ENCODE measurements around the gene COL27A1.
"Not testable (repeated sequence)": the region's sequence is repeated elsewhere in the genome, so short reads cannot be mapped to it uniquely, and the experiment has no call there.

Gene COL27A1

DNA sequence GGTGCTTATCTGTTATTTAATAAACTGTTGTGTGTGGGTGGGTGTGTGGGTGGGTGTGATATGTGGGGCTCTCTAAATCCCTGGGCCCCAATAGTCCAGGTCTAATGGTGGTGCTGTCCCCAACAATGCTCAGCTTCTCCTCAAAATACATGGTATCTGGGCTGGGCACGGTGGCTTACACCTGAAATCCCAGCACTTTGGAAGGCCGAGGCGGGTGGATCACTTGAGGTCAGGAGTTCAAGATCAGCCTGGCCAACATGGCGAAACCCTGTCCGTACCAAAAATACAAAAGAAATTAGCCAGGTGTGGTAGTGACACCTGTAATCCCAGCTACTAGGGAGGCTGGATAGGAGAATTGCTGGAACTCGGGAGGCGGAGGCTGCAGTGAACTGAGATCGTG, 163.1 kb downstream of the COL27A1 start:
- TF ChIP-seq, protein P1, sequence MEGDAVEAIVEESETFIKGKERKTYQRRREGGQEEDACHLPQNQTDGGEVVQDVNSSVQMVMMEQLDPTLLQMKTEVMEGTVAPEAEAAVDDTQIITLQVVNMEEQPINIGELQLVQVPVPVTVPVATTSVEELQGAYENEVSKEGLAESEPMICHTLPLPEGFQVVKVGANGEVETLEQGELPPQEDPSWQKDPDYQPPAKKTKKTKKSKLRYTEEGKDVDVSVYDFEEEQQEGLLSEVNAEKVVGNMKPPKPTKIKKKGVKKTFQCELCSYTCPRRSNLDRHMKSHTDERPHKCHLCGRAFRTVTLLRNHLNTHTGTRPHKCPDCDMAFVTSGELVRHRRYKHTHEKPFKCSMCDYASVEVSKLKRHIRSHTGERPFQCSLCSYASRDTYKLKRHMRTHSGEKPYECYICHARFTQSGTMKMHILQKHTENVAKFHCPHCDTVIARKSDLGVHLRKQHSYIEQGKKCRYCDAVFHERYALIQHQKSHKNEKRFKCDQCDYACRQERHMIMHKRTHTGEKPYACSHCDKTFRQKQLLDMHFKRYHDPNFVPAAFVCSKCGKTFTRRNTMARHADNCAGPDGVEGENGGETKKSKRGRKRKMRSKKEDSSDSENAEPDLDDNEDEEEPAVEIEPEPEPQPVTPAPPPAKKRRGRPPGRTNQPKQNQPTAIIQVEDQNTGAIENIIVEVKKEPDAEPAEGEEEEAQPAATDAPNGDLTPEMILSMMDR (IDR thresholded peaks at IDR 0.05; ENCODE audit: borderline replicate concordance, control extremely low read depth, extremely low read depth, insufficient read depth, missing control alignments) = no peak
- in situ Hi-C loops (cut with MboI; ENCODE audit: low sequenced_read_pairs, unreplicated experiment) = no loop called here
- no peak for DNase-seq (ENCODE audit: low spot score)

GRCh38 chr9:114319147-114319546, 163.8 kb downstream of the COL27A1 start:
- in situ Hi-C loops (cut with MboI; ENCODE audit: low sequenced_read_pairs, unreplicated experiment) = no loop called here
- TF ChIP-seq, protein P1 (IDR thresholded peaks at IDR 0.05; ENCODE audit: borderline replicate concordance, control extremely low read depth, extremely low read depth, insufficient read depth, missing control alignments) = no peak
- no peak for DNase-seq (ENCODE audit: low spot score)

- DNase-seq (ENCODE audit: low spot score); in situ Hi-C loops (cut with MboI; ENCODE audit: low sequenced_read_pairs, unreplicated experiment): not testable (repeated sequence)
These were observed 165.4 kb downstream of the COL27A1 start for GRCh38 chr9:114320710-114321109.

GRCh38 chr9:114321759-114322158, 166.4 kb downstream of the COL27A1 start:
- TF ChIP-seq, protein P1 (IDR thresholded peaks at IDR 0.05; ENCODE audit: borderline replicate concordance, control extremely low read depth, extremely low read depth, insufficient read depth, missing control alignments) = no peak
- in situ Hi-C loops (cut with MboI; ENCODE audit: low sequenced_read_pairs, unreplicated experiment) = no loop called here
- no peak for DNase-seq (ENCODE audit: low spot score)

DNA sequence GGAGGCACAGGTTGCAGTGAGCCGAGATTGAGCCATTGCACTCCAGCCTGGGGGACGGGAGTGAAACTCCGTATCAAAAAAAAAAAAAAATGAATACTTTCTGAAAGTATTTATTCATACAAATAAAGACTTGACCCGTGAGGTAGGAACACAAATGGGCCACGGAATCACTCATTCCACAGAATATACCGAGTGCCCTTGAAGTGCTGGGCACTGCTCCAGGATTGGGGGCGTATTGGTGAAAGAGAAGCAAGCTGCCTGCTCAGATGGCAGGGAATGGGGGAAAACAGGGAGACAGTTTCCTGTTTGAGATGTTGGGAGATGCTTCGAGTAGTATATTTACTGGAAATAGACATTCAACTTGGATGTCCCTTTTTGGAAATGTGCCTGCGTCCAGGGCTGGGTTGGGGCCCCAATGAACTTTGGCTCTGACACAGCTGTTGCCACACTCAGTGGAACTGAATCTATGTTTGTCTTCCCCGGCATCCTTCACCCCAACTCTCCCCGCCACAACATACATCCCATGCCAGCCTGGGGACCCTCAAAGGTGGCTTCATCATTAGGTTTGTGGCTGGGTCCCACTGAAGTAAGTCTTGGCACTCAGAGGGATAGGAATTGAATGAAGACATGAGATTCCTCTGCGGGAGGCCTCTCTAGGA, 167.0 kb downstream of the COL27A1 start:
- DNase-seq (ENCODE audit: low spot score); in situ Hi-C loops (cut with MboI; ENCODE audit: low sequenced_read_pairs, unreplicated experiment): not testable (repeated sequence)

GRCh38 chr9:114322831-114323531, 167.6 kb downstream of the COL27A1 start, which contains the start of gene ORM1:
TSS of gene ORM1 (plus strand) at chr9:114323098. CDS start at chr9:114323134, 36 bp downstream.
- DNase-seq (ENCODE audit: low spot score); in situ Hi-C loops (cut with MboI; ENCODE audit: low sequenced_read_pairs, unreplicated experiment): not testable (repeated sequence)

GRCh38 chr9:114323849-114324248, 168.5 kb downstream of the COL27A1 start:
- DNase-seq (ENCODE audit: low spot score) = not testable (repeated sequence)

DNA sequence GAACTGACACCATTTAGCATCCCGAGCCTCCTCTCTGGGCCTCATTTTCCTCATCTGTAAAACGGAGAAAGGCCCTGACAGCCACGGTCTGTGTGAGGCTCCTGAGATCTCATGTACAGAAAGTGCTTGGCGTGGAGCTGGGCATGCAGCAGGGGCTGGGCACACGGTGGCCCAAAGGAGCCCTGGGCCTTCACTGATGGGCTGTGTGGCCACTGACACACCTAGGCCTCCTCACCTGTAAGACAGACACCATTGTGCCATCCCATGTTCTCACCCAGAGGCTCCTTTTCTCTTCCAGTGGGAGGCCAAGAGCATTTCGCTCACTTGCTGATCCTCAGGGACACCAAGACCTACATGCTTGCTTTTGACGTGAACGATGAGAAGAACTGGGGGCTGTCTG, 169.2 kb downstream of the COL27A1 start:
- TF ChIP-seq, protein P1 (IDR thresholded peaks at IDR 0.05; ENCODE audit: borderline replicate concordance, control extremely low read depth, extremely low read depth, insufficient read depth, missing control alignments) = no peak
- in situ Hi-C loops (cut with MboI; ENCODE audit: low sequenced_read_pairs, unreplicated experiment) = no loop called here
- peak; percentile 75 for DNase-seq (ENCODE audit: low spot score)

More at GRCh38 chr9:114323849-114324248, 168.5 kb downstream of the COL27A1 start:
- in situ Hi-C loops (cut with MboI; ENCODE audit: low sequenced_read_pairs, unreplicated experiment) = not testable (repeated sequence)

DNA sequence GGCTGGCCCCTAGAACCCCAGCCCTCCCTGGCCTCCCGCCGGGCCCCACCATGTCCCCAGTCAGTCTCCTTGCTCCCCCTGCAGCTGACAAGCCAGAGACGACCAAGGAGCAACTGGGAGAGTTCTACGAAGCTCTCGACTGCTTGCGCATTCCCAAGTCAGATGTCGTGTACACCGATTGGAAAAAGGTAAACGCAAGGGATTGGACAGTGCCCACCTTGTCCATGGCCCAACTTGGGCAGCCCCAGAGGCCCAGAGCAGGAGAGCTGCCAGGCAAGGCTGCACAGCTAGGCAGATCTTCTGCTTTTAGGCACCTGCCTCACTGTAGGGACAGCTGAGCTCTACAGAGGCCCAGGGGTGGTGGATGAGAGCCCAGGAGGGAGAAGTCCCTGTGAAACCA, 169.6 kb downstream of the COL27A1 start:
- DNase-seq (ENCODE audit: low spot score); in situ Hi-C loops (cut with MboI; ENCODE audit: low sequenced_read_pairs, unreplicated experiment): not testable (repeated sequence)

DNA sequence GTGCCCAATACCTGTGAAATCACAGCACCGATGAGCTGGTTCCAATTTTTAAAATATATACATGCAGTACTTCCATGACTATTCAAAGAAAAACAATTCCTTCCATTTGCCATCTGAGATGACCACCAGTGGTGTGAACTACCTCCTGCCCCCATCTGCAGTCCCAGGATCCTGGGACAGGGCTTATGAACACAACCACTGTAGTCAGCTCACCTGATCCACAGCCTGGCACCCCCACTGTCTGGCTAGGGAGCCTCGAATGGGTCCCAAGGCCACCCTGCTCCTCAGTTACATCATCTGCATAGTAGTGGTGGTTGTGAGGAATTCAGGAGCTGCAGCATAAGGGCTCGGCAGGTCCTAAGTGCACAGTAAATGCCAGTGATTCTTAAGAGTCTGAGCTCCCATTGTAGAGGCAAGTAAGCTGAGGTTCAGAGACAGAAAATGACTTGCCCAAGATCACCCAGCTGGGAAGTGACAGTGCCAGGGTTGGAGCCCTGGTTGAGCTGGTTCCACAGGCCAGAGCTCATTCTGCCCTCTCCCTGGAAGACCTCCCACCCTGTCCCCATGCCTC, 170.4 kb downstream of the COL27A1 start:
- in situ Hi-C loops (cut with MboI; ENCODE audit: low sequenced_read_pairs, unreplicated experiment) = not testable (repeated sequence)
- DNase-seq (ENCODE audit: low spot score) = peak; percentile 63
